HepG2 (cell line): Measurements from ENCODE around the gene IFT52. TPM values are rescaled to one million over a fixed set of nuclear protein-coding genes. Genes with fewer than 3 reads are reported as not detected.

ENCODE experiments used
- ARID2 ChIP-seq: sonication (generic); formaldehyde crosslinking; IDR thresholded peaks from 2 replicates; pipeline ENCODE4 v1.8.1; 2022; ENCODE audit warnings: mild to moderate bottlenecking, missing genetic modification reagents, borderline replicate concordance
- BORCS8-MEF2B ChIP-seq: sonication (generic); formaldehyde crosslinking; IDR thresholded peaks from 2 replicates; pipeline ENCODE4 v1.8.0; 2022; ENCODE audit warnings: mild to moderate bottlenecking, missing genetic modification reagents
- DNMT1 ChIP-seq: sonication (generic); formaldehyde crosslinking; IDR thresholded peaks from 2 replicates; pipeline ENCODE4 v1.5.1; 2020; ENCODE audit warnings: mild to moderate bottlenecking, missing genetic modification reagents
- FLYWCH1 ChIP-seq: sonication (generic); formaldehyde crosslinking; IDR thresholded peaks from 2 replicates; pipeline ENCODE4 v1.8.1; 2023; ENCODE audit warnings: mild to moderate bottlenecking, missing genetic modification reagents
- MAF1 ChIP-seq: sonication (generic); formaldehyde crosslinking; IDR thresholded peaks from 2 replicates; pipeline ENCODE4 v1.5.0; 2020; ENCODE audit warnings: missing genetic modification reagents, borderline replicate concordance
- TOPORS ChIP-seq: sonication (generic); formaldehyde crosslinking; IDR thresholded peaks from 2 replicates; pipeline ENCODE4 v1.8.0; 2023; ENCODE audit warnings: mild to moderate bottlenecking, missing genetic modification reagents
- ZHX2 ChIP-seq, 2 experiments: sonication (generic) in 1 of 2; formaldehyde crosslinking in 1 of 2; IDR thresholded peaks; 2 replicates each; pipeline versions ENCODE4 v1.6.1 to v1.9.0; 2014 to 2022; ENCODE audit warnings: antibody characterized with exemption in 1 of 2, borderline replicate concordance in 1 of 2, inconsistent platforms in 1 of 2, low read depth in 1 of 2, missing genetic modification reagents in 1 of 2
- ZNF253 ChIP-seq: sonication (generic); formaldehyde crosslinking; IDR thresholded peaks from 2 replicates; pipeline ENCODE4 v1.8.0; 2022; ENCODE audit warnings: mild to moderate bottlenecking, missing genetic modification reagents, borderline replicate concordance
- polyA plus RNA-seq, 8 experiments: library from polyadenylated mRNA; depleted of rRNA in 3 of 8; stranded (reverse) in 7 of 8; unstranded in 1 of 8; fragments of >200 nt; fragmentation: Illumina TruSeq in 4 of 8; extraction: Trizol in 4 of 8; gene quantifications; 2 replicates each; pipeline versions ENCODE4 v1.2.1 to v1.2.3, GENCODE V29; 2011 to 2016; ENCODE audit warnings: low read depth in 4 of 8, missing spikeins in 1 of 8, mixed read lengths in 1 of 8; ENCODE audit not compliant: insufficient read depth in 1 of 8
- total RNA-seq, 5 experiments: library from RNA; depleted of rRNA; stranded (reverse); fragments of >200 nt; fragmentation: Illumina TruSeq; extraction: Trizol; gene quantifications; 2 replicates each; pipeline ENCODE4 v1.2.3, GENCODE V29; 2016; ENCODE audit warnings: low read depth in 1 of 5
- TF ChIP-seq, protein P1 (sequence below): sonication (generic); formaldehyde crosslinking; IDR thresholded peaks from 2 replicates; pipeline ENCODE4 v1.5.0; 2020; ENCODE audit warnings: missing genetic modification reagents
- TF ChIP-seq, protein P2 (sequence below): sonication (generic); formaldehyde crosslinking; IDR thresholded peaks from 2 replicates; pipeline ENCODE4 v1.4.0; 2020; ENCODE audit warnings: mild to moderate bottlenecking, missing genetic modification reagents
- TF ChIP-seq, protein P3 (sequence below): sonication (generic); formaldehyde crosslinking; IDR thresholded peaks from 2 replicates; pipeline ENCODE4 v1.5.0; 2020; ENCODE audit warnings: missing genetic modification reagents
- TF ChIP-seq, protein P4 (sequence below), 2 experiments: sonication (generic) in 1 of 2; formaldehyde crosslinking in 1 of 2; IDR thresholded peaks; 2 replicates each; pipeline versions ENCODE4 v1.4.0 to v1.6.1; 2018 to 2020; ENCODE audit warnings: missing genetic modification reagents in 2 of 2, borderline replicate concordance in 1 of 2, low read depth in 1 of 2, mild to moderate bottlenecking in 1 of 2, missing biosample characterization in 1 of 2
- TF ChIP-seq, protein P5 (sequence below): sonication (generic); formaldehyde crosslinking; conservative IDR thresholded peaks from 2 replicates; pipeline ENCODE4 v1.8.1; 2023; ENCODE audit warnings: missing genetic modification reagents

IFT52 gene
- total and polyA plus RNA-seq, 2 of the 13 experiments (the other 11 are each of a cell fraction or from before 2014, with no cell fraction given) = 48.0 to 64.0 TPM

DNA sequence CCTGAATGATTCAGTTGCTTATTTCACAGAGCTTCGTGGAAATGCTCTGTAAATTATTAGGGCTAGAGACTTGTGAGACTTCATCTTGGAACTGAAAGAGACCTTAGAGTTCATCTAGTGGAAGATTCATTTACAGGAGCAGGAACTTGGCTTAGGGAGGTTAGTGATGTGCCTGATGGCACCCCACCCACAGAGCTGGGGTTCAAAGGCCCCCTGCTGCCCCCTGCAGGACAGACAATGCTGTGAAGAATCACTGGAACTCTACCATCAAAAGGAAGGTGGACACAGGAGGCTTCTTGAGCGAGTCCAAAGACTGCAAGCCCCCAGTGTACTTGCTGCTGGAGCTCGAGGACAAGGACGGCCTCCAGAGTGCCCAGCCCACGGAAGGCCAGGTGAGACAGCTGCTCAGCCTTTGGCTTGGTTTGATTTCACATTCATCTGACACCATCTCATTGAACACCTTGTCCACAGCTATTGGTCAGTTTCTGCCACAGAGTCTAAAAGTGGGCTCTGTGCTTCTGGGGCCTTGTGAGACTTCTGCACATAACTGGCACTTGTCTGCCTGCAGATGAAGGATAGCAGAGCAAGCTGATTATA, 101.3 kb downstream of the IFT52 start (continued):
- TF ChIP-seq ZHX2 (IDR thresholded peaks at IDR 0.05; ENCODE audit: low read depth) = no peak
- no peak for TF ChIP-seq ZHX2 (CRISPR knock-in tag; IDR thresholded peaks at IDR 0.05; ENCODE audit: borderline replicate concordance)
- TF ChIP-seq DNMT1 (CRISPR knock-in tag) = no peak
- TF ChIP-seq, protein P1, sequence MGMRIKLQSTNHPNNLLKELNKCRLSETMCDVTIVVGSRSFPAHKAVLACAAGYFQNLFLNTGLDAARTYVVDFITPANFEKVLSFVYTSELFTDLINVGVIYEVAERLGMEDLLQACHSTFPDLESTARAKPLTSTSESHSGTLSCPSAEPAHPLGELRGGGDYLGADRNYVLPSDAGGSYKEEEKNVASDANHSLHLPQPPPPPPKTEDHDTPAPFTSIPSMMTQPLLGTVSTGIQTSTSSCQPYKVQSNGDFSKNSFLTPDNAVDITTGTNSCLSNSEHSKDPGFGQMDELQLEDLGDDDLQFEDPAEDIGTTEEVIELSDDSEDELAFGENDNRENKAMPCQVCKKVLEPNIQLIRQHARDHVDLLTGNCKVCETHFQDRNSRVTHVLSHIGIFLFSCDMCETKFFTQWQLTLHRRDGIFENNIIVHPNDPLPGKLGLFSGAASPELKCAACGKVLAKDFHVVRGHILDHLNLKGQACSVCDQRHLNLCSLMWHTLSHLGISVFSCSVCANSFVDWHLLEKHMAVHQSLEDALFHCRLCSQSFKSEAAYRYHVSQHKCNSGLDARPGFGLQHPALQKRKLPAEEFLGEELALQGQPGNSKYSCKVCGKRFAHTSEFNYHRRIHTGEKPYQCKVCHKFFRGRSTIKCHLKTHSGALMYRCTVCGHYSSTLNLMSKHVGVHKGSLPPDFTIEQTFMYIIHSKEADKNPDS (CRISPR knock-in tag) = no peak
- TF ChIP-seq, protein P2, sequence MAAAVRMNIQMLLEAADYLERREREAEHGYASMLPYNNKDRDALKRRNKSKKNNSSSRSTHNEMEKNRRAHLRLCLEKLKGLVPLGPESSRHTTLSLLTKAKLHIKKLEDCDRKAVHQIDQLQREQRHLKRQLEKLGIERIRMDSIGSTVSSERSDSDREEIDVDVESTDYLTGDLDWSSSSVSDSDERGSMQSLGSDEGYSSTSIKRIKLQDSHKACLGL = 0 out of 2 replicates have a peak, but pooled peaks have one; percentile 44
- TF ChIP-seq TOPORS = no peak
- TF ChIP-seq, protein P3, sequence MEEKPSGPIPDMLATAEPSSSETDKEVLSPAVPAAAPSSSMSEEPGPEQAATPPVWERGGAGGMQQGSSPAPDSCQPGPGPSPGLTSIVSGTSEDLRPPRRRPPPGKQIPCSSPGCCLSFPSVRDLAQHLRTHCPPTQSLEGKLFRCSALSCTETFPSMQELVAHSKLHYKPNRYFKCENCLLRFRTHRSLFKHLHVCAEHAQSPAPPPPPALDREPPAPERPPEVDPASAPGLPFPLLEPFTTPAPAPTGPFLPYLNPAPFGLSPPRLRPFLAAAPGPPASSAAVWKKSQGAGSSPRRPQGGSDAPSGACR (CRISPR knock-in tag) = no peak
- no peak for TF ChIP-seq MAF1
- TF ChIP-seq FLYWCH1 (CRISPR knock-in tag) = no peak
- TF ChIP-seq ZNF253 = no peak
- TF ChIP-seq, protein P4, sequence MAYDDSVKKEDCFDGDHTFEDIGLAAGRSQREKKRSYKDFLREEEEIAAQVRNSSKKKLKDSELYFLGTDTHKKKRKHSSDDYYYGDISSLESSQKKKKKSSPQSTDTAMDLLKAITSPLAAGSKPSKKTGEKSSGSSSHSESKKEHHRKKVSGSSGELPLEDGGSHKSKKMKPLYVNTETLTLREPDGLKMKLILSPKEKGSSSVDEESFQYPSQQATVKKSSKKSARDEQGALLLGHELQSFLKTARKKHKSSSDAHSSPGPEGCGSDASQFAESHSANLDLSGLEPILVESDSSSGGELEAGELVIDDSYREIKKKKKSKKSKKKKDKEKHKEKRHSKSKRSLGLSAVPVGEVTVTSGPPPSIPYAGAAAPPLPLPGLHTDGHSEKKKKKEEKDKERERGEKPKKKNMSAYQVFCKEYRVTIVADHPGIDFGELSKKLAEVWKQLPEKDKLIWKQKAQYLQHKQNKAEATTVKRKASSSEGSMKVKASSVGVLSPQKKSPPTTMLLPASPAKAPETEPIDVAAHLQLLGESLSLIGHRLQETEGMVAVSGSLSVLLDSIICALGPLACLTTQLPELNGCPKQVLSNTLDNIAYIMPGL (CRISPR knock-in tag; IDR thresholded peaks at IDR 0.05; ENCODE audit: borderline replicate concordance in 1 of 2, low read depth in 1 of 2) = peak in 1 of 2 experiments; percentile 54; a peak in 1 of 4 replicates
- TF ChIP-seq ARID2 (CRISPR knock-in tag) = no peak
- TF ChIP-seq BORCS8-MEF2B (CRISPR knock-in tag) = peak; percentile 77; the same call in 1 of the 2 replicates
- TF ChIP-seq, protein P5, sequence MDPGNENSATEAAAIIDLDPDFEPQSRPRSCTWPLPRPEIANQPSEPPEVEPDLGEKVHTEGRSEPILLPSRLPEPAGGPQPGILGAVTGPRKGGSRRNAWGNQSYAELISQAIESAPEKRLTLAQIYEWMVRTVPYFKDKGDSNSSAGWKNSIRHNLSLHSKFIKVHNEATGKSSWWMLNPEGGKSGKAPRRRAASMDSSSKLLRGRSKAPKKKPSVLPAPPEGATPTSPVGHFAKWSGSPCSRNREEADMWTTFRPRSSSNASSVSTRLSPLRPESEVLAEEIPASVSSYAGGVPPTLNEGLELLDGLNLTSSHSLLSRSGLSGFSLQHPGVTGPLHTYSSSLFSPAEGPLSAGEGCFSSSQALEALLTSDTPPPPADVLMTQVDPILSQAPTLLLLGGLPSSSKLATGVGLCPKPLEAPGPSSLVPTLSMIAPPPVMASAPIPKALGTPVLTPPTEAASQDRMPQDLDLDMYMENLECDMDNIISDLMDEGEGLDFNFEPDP (CRISPR knock-in tag) = no peak
